ENCODE data around the gene S100A14.

The S100A14 gene

GRCh38 chr1:153610811-153611301 lies 5.3 kb downstream of the S100A14 start:
- no peak overlapping the region for H3K4me3 ChIP-seq (replicated peaks; ENCODE audit: insufficient read depth, low read length)
- DNase-seq (ENCODE audit: low read depth in 1 of 2, low spot score in 1 of 2), result no peak
- H3K27ac ChIP-seq (replicated peaks), result no peak overlapping the region
- TF ChIP-seq CTCF (IDR thresholded peaks at IDR 0.05; ENCODE audit: insufficient read depth, low read length), result no peak
- no peak for TF ChIP-seq GABPA (IDR thresholded peaks at IDR 0.05; ENCODE audit: low read depth)
- TF ChIP-seq, protein P1, sequence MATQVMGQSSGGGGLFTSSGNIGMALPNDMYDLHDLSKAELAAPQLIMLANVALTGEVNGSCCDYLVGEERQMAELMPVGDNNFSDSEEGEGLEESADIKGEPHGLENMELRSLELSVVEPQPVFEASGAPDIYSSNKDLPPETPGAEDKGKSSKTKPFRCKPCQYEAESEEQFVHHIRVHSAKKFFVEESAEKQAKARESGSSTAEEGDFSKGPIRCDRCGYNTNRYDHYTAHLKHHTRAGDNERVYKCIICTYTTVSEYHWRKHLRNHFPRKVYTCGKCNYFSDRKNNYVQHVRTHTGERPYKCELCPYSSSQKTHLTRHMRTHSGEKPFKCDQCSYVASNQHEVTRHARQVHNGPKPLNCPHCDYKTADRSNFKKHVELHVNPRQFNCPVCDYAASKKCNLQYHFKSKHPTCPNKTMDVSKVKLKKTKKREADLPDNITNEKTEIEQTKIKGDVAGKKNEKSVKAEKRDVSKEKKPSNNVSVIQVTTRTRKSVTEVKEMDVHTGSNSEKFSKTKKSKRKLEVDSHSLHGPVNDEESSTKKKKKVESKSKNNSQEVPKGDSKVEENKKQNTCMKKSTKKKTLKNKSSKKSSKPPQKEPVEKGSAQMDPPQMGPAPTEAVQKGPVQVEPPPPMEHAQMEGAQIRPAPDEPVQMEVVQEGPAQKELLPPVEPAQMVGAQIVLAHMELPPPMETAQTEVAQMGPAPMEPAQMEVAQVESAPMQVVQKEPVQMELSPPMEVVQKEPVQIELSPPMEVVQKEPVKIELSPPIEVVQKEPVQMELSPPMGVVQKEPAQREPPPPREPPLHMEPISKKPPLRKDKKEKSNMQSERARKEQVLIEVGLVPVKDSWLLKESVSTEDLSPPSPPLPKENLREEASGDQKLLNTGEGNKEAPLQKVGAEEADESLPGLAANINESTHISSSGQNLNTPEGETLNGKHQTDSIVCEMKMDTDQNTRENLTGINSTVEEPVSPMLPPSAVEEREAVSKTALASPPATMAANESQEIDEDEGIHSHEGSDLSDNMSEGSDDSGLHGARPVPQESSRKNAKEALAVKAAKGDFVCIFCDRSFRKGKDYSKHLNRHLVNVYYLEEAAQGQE (IDR thresholded peaks at IDR 0.05; ENCODE audit: insufficient replicate concordance, low read depth), result no peak
- TF ChIP-seq POLR2AphosphoS5 (IDR thresholded peaks at IDR 0.05; ENCODE audit: low read depth), result no peak
- no peak for TF ChIP-seq SPI1 (IDR thresholded peaks at IDR 0.05; ENCODE audit: borderline replicate concordance, low read depth)
- no peaks in the 10 kb centered on the region for H3K27me3 ChIP-seq (ENCODE audit: insufficient read depth, poor library complexity, severe bottlenecking)

- Histone ChIP-seq H3K27ac (replicated peaks) (no peak overlapping the region), H3K4me3 (replicated peaks; ENCODE audit: insufficient read depth, low read length) (no peak overlapping the region), H3K27me3 (ENCODE audit: insufficient read depth, poor library complexity, severe bottlenecking) (no peaks in the 10 kb centered on the region)
- no peak for DNase-seq (ENCODE audit: low read depth in 1 of 2, low spot score in 1 of 2)
- TF ChIP-seq SPI1 (IDR thresholded peaks at IDR 0.05; ENCODE audit: borderline replicate concordance, low read depth) (no peak), GABPA (IDR thresholded peaks at IDR 0.05; ENCODE audit: low read depth) (no peak), POLR2AphosphoS5 (IDR thresholded peaks at IDR 0.05; ENCODE audit: low read depth) (no peak), CTCF (IDR thresholded peaks at IDR 0.05; ENCODE audit: insufficient read depth, low read length) (no peak)
- TF ChIP-seq, protein P1 (IDR thresholded peaks at IDR 0.05; ENCODE audit: insufficient replicate concordance, low read depth), result no peak
Measured at GRCh38 chr1:153610334-153610733, 5.8 kb downstream of the S100A14 start.

DNA sequence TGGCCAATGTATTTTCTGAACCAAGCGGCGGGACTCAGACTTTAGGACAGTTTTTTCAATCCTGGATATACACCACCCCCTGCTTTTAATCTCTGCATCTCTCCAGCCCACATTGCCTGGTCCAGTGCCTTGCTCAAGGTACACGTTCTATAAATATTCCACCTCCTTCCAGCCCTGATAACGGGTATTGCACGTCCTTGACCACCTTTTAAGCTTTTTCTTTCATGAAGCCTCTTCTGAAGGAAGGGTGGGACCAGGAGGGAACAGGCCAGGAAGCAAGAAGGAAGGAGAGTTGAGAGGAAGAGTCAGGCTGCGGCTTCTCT lies 6.6 kb downstream of the S100A14 start:
- no peak for DNase-seq (ENCODE audit: low read depth in 1 of 2, low spot score in 1 of 2)
- Histone ChIP-seq H3K4me3 (replicated peaks; ENCODE audit: insufficient read depth, low read length) (no peak overlapping the region), H3K27me3 (ENCODE audit: insufficient read depth, poor library complexity, severe bottlenecking) (no peaks in the 10 kb centered on the region), H3K27ac (replicated peaks) (no peak overlapping the region)
- no peak for TF ChIP-seq CTCF (IDR thresholded peaks at IDR 0.05; ENCODE audit: insufficient read depth, low read length)

DNA sequence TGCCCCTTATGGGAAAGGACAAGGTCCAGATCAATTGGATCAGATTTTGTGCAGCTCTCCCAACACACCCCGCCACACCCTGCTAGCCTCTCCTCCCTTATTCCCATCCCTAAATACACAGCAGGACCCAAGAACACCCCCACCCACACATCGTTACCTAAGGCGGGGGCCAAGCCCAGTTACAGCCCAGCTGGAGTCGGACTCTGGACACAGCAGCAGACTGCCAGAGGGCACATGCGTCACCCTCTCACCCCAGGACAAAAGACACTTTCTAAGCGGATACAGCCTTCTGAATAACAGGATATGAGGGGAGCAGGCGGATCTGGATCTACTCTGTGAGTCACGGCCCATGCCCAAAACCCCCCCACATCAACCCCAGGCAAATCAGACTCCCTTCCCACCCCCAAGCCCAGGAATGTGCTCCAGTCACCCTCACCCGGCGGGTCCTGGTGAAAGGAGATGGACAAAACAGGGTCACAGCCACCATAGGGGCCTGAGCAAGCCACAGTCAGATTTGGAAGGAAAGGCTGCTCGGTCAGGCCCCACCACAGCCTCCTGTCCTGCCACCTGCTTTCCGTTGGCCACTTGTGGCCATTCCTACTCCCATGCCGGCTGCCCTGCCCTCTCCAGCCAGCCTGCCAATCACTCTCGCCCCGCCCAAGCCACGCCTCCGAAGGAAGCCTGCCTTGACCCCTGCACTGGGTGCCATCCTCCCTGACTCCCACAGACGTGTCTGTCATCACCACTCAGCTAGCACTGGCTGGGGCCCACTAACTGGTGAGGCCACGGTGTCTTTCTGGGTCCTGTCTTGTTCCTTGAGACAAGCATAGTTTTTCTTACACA lies 7.2 kb downstream of the S100A14 start:
- Histone ChIP-seq H3K4me3 (replicated peaks; ENCODE audit: insufficient read depth, low read length) (no peak overlapping the region), H3K27me3 (ENCODE audit: insufficient read depth, poor library complexity, severe bottlenecking) (no peaks in the 10 kb centered on the region), H3K27ac (replicated peaks) (no peak overlapping the region)
- no peak for TF ChIP-seq POLR2AphosphoS5 (IDR thresholded peaks at IDR 0.05; ENCODE audit: low read depth)
- TF ChIP-seq CTCF (IDR thresholded peaks at IDR 0.05; ENCODE audit: insufficient read depth, low read length), result no peak
- TF ChIP-seq GABPA (IDR thresholded peaks at IDR 0.05; ENCODE audit: low read depth), result no peak
- no peak for TF ChIP-seq SPI1 (IDR thresholded peaks at IDR 0.05; ENCODE audit: borderline replicate concordance, low read depth)
- TF ChIP-seq, protein P1 (IDR thresholded peaks at IDR 0.05; ENCODE audit: insufficient replicate concordance, low read depth), result no peak
- no peak for DNase-seq (ENCODE audit: low read depth in 1 of 2, low spot score in 1 of 2)
